Epithelial cell of proximal tubule (primary cell): Measurements from ENCODE around the gene SPATA31D1. TPM values are rescaled to one million over a fixed set of nuclear protein-coding genes. Genes with fewer than 3 reads are reported as not detected.
"Not testable (repeated sequence)": the region's sequence is repeated elsewhere in the genome, so short reads cannot be mapped to it uniquely, and the experiment has no call there.

Experiments
- DNase-seq: peaks from one replicate; pipeline ENCODE4 v3.0.0-alpha.2; 2011; ENCODE audit warnings: low read depth
- H3K4me3 ChIP-seq: 2 replicates; pipeline ENCODE4 v1.5.1; 2011; ENCODE audit warnings: low read depth, mild to moderate bottlenecking, low read length
- CTCF ChIP-seq: conservative IDR thresholded peaks from 2 replicates; pipeline ENCODE4 v1.5.1; 2012; ENCODE audit warnings: low read depth, mild to moderate bottlenecking, low read length
- total RNA-seq: library from RNA; depleted of rRNA; stranded (reverse); fragments of >200 nt; gene quantifications from 2 replicates; pipeline ENCODE4 v1.2.3, GENCODE V29; 2015

The SPATA31D1 gene
- not detected in 2 replicates for total RNA-seq

GRCh38 chr9:81988472-81988871, at the start of gene SPATA31D1:
SPATA31D1 (plus strand) TSS chr9:81988772; CDS start chr9:81988819, 47 bp downstream.
- not testable (repeated sequence) for DNase-seq, H3K4me3 ChIP-seq

- not testable (repeated sequence) for H3K4me3 ChIP-seq
Measured at GRCh38 chr9:81943393-81943792, 45.2 kb upstream of the SPATA31D1 start, which contains the start of gene SPATA31D3. SPATA31D3 (plus strand) TSS chr9:81943500; CDS start chr9:81943586, 86 bp downstream.

GRCh38 chr9:81948650-81949049, 39.9 kb upstream of the SPATA31D1 start:
- DNase-seq, H3K4me3 ChIP-seq: not testable (repeated sequence)

More at GRCh38 chr9:81943393-81943792, 45.2 kb upstream of the SPATA31D1 start, which contains the start of gene SPATA31D3:
- not testable (repeated sequence) for DNase-seq

GRCh38 chr9:81953096-81953495, 35.5 kb upstream of the SPATA31D1 start:
- no peak for DNase-seq
- H3K4me3 ChIP-seq: no peak overlapping the region
- no peak for TF ChIP-seq CTCF

- no peak for TF ChIP-seq CTCF
- H3K4me3 ChIP-seq: no peak overlapping the region
- no peak for DNase-seq
Measured at GRCh38 chr9:81955625-81956024, 32.9 kb upstream of the SPATA31D1 start.

- H3K4me3 ChIP-seq: no peak overlapping the region
- no peak for DNase-seq
- TF ChIP-seq CTCF: no peak
Measured at GRCh38 chr9:81964218-81965171, 24.1 kb upstream of the SPATA31D1 start.

- DNase-seq: no peak
- no peak for TF ChIP-seq CTCF
- no peak overlapping the region for H3K4me3 ChIP-seq
Measured at GRCh38 chr9:81968026-81968425, 20.5 kb upstream of the SPATA31D1 start.

GRCh38 chr9:81969971-81970370, 18.6 kb upstream of the SPATA31D1 start:
- no peak overlapping the region for H3K4me3 ChIP-seq
- DNase-seq: no peak
- TF ChIP-seq CTCF: no peak
